Gastroesophageal sphincter (tissue), 3 donors: Measurements from ENCODE around the gene INPP4B.

Experiments used
- CTCF ChIP-seq, 4 experiments: fragments of 200-600 bp in 2 of 4; fragments of 450-650 bp in 2 of 4; sonication (generic) in 1 of 4; IDR thresholded peaks; one replicate each; pipeline ENCODE4 v1.5.1; 2017 to 2019; ENCODE audit warnings: antibody characterized with exemption in 4 of 4, mild to moderate bottlenecking in 2 of 4, moderate library complexity in 2 of 4
- EP300 ChIP-seq: sonication (generic); formaldehyde crosslinking; IDR thresholded peaks from one replicate; pipeline ENCODE4 v1.6.1; 2017; ENCODE audit warnings: antibody characterized with exemption, mild to moderate bottlenecking
- POLR2A ChIP-seq, 2 donors: fragments of 450-650 bp; IDR thresholded peaks; one replicate each; pipeline ENCODE4 v1.6.1; 2017; ENCODE audit warnings: antibody characterized with exemption in 2 of 2, mild to moderate bottlenecking in 2 of 2, moderate library complexity in 1 of 2

GRCh38 chr4:142365391-142365790 lies 480.7 kb downstream of the INPP4B start:
- no peak for TF ChIP-seq CTCF (IDR thresholded peaks at IDR 0.05)
- no peak for TF ChIP-seq POLR2A (IDR thresholded peaks at IDR 0.05)
- no peak for TF ChIP-seq EP300
